Measurements from ENCODE around the gene SPX.

SPX gene

DNA sequence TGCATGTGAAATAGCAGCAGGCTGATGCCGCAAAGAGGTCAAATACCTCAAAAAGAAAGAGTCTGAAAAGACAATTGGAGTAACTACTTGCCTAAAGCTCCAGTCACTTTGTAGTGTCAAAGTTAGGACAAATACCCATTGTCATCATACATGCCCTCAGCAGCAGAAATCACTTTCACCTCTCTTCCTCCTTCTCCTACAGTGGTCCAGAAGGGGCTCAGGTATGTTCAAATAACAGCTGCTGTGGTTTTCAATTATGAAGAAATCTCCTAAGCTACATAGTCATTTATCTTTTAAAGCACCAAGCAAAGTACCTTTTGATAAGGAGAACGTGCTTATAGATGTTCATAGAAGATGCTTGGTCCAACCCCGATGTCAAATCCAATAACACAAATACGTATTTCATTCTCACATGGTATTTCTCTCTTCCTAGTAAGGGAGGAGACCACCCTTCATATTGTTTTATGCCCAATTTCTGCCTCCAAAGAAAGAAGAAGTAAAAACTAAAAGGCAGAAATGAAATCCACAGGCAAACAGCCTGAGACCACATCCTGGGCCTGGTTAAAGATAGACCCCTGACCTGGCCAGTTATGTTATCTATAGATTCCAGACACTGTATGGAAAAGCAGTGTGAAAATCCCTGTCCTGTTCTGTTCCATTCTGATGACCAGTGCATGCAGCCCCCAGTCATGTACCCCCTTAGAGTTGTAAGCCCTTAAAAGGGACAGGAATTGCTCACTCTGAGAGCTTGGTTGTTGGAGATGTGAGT, 54.8 kb downstream of the SPX start:
- no peak for DNase-seq (ENCODE audit: low read depth)
